Endodermal cell (in vitro differentiated cells): ENCODE data around the gene SMIM38. TPM values are rescaled to one million over a fixed set of nuclear protein-coding genes. Genes with fewer than 3 reads are reported as not detected.

Experiments used
- DNase-seq: peaks from one replicate; pipeline ENCODE4 v3.0.0-alpha.2; 2017
- H3K27ac ChIP-seq: 2 replicates; pipeline ENCODE4 v1.5.1; 2013; ENCODE audit warnings: mild to moderate bottlenecking, low read depth, low read length, moderate library complexity
- H3K27me3 ChIP-seq: 2 replicates; pipeline ENCODE4 v1.6.1; 2013; ENCODE audit warnings: mild to moderate bottlenecking, low read length, moderate library complexity; ENCODE audit not compliant: insufficient read depth, control insufficient read depth, poor library complexity, severe bottlenecking
- H3K36me3 ChIP-seq: 2 replicates; pipeline ENCODE4 v1.7.0; 2013; ENCODE audit warnings: mild to moderate bottlenecking, low read length, moderate library complexity; ENCODE audit not compliant: control insufficient read depth, insufficient read depth
- H3K4me1 ChIP-seq: one replicate; pipeline ENCODE4 v1.7.0; 2013; ENCODE audit warnings: low read length; ENCODE audit not compliant: control insufficient read depth, insufficient read depth
- H3K4me3 ChIP-seq: 2 replicates; pipeline ENCODE4 v1.5.1; 2013; ENCODE audit warnings: mild to moderate bottlenecking, low read length, moderate library complexity
- H3K9ac ChIP-seq: 2 replicates; pipeline ENCODE4 v1.6.1; 2013; ENCODE audit warnings: mild to moderate bottlenecking, low read length, moderate library complexity; ENCODE audit not compliant: poor library complexity, severe bottlenecking; ENCODE audit errors: extremely low read depth
- H3K9me3 ChIP-seq: 2 replicates; pipeline ENCODE4 v1.6.1; 2013; ENCODE audit warnings: mild to moderate bottlenecking, low read length, moderate library complexity; ENCODE audit not compliant: control insufficient read depth
- H3K27ac Mint-ChIP-seq: 2 replicates; pipeline ENCODE4 v1.8.0; 2020; ENCODE audit warnings: mixed read lengths
- H3K27me3 Mint-ChIP-seq: 2 replicates; pipeline ENCODE4 v1.8.0; 2021; ENCODE audit warnings: mild to moderate bottlenecking, mixed read lengths; ENCODE audit not compliant: insufficient read depth
- H3K36me3 Mint-ChIP-seq: 2 replicates; pipeline ENCODE4 v1.8.0; 2020; ENCODE audit warnings: low read depth, mixed read lengths
- H3K4me1 Mint-ChIP-seq: 2 replicates; pipeline ENCODE4 v1.8.0; 2020; ENCODE audit warnings: mixed read lengths
- H3K4me3 Mint-ChIP-seq: 2 replicates; pipeline ENCODE4 v1.8.0; 2020; ENCODE audit warnings: mild to moderate bottlenecking, moderate library complexity, mixed read lengths
- H3K9me3 Mint-ChIP-seq: 2 replicates; pipeline ENCODE4 v1.8.0; 2020; ENCODE audit warnings: mild to moderate bottlenecking, mixed read lengths
- CTCF ChIP-seq: fragments of 200-600 bp; sonication (generic); conservative IDR thresholded peaks from 2 replicates; pipeline ENCODE4 v1.5.0; 2021; ENCODE audit warnings: antibody characterized with exemption, mild to moderate bottlenecking
- WGBS, 2 experiments: methylation state at CpG; one replicate each; pipeline versions ENCODE4 v1.1.5 to v1.1.7; 2013; ENCODE audit warnings: missing lambda C conversion rate in 2 of 2, mixed read lengths in 1 of 2; ENCODE audit not compliant: insufficient coverage in 1 of 2, insufficient read length in 1 of 2; 5-methylcytosine and 5-hydroxymethylcytosine counted together
- total RNA-seq, 2 donors: library from RNA; stranded (reverse); fragmentation: NEBNext Ultra II Directional in 1 of 2; extraction: Animal tissue kit (Norgen Biotek cat#: 25700) in 1 of 2; gene quantifications; 2 replicates in 1 of 2; 3 replicates in 1 of 2; pipeline ENCODE4 v1.2.1, GENCODE V29; 2021

Gene SMIM38
- total RNA-seq, 2 donors from 2014 or later = 0.20 to 0.64 TPM

- no peaks in the 10 kb centered on the region for H3K36me3 ChIP-seq
- DNase-seq = no peak
- H3K27me3 ChIP-seq = no peaks in the 10 kb centered on the region
- Mint-ChIP-seq H3K27me3 (peaks cover 2% of the 10 kb centered on the region), H3K27ac (no peak overlapping the region), H3K36me3 (peaks cover 2% of the 10 kb centered on the region), H3K4me3 (no peak overlapping the region), H3K9me3 (peaks cover 11% of the 10 kb centered on the region), H3K4me1 (no peaks in the 10 kb centered on the region)
- H3K9me3 ChIP-seq = no peaks in the 10 kb centered on the region
- no peak overlapping the region for H3K9ac ChIP-seq
- H3K27ac ChIP-seq = no peak overlapping the region
- WGBS, 2 experiments = 92% methylated on average over 6 of the region's 6 CpGs
- TF ChIP-seq CTCF = no peak
- no peak overlapping the region for H3K4me3 ChIP-seq
- no peaks in the 10 kb centered on the region for H3K4me1 ChIP-seq
Measured at GRCh38 chr11:69110451-69110850, 45.3 kb upstream of the SMIM38 start.

GRCh38 chr11:69111624-69112542 is 43.9 kb upstream of the SMIM38 start:
- peaks cover 11% of the 10 kb centered on the region for H3K9me3 Mint-ChIP-seq
- H3K27me3 ChIP-seq = no peaks in the 10 kb centered on the region
- no peaks in the 10 kb centered on the region for H3K36me3 ChIP-seq
- 93 to 99% methylated on average over 19 to 20 of the region's 20 CpGs for WGBS, 2 experiments
- TF ChIP-seq CTCF = no peak
- H3K4me1 Mint-ChIP-seq = no peaks in the 10 kb centered on the region
- no peaks in the 10 kb centered on the region for H3K9me3 ChIP-seq
- no peak overlapping the region for H3K27ac ChIP-seq
- peaks cover 2% of the 10 kb centered on the region for H3K36me3 Mint-ChIP-seq
- H3K27ac Mint-ChIP-seq = no peak overlapping the region
- H3K4me3 Mint-ChIP-seq = no peak overlapping the region
- no peak overlapping the region for H3K4me3 ChIP-seq
- no peaks in the 10 kb centered on the region for H3K4me1 ChIP-seq
- H3K27me3 Mint-ChIP-seq = peaks cover 2% of the 10 kb centered on the region
- no peak overlapping the region for H3K9ac ChIP-seq
- DNase-seq = no peak

GRCh38 chr11:69113226-69113625 is 42.5 kb upstream of the SMIM38 start:
- no peak for DNase-seq
- no peak overlapping the region for H3K27ac ChIP-seq

More at GRCh38 chr11:69113226-69113625, 42.5 kb upstream of the SMIM38 start:
- Mint-ChIP-seq H3K27me3 (peaks cover 2% of the 10 kb centered on the region), H3K4me1 (no peaks in the 10 kb centered on the region), H3K27ac (no peak overlapping the region), H3K36me3 (peaks cover 2% of the 10 kb centered on the region), H3K9me3 (peaks cover 7% of the 10 kb centered on the region), H3K4me3 (no peak overlapping the region)
- Histone ChIP-seq H3K9ac (no peak overlapping the region), H3K4me3 (no peak overlapping the region), H3K36me3 (no peaks in the 10 kb centered on the region), H3K27me3 (no peaks in the 10 kb centered on the region), H3K9me3 (no peaks in the 10 kb centered on the region), H3K4me1 (no peaks in the 10 kb centered on the region)
- TF ChIP-seq CTCF = no peak
- 91 to 93% methylated on average over 10 of the region's 10 CpGs for WGBS, 2 experiments
